Smooth muscle cell (in vitro differentiated cells): ENCODE data around the gene HSD17B3. TPM values are rescaled to one million over a fixed set of nuclear protein-coding genes. Genes with fewer than 3 reads are reported as not detected.

Experiments
- DNase-seq: peaks from one replicate; lab custom pipeline; 2025; ENCODE audit not compliant: unreplicated experiment; lab: John Stamatoyannopoulos, UW
- H2AFZ ChIP-seq: fragments of 200-600 bp; sonication (generic); 2 replicates; pipeline ENCODE4 v1.6.0; 2016; ENCODE audit warnings: antibody characterized with exemption, low read depth, mild to moderate bottlenecking
- H3F3A ChIP-seq: fragments of 200-600 bp; sonication (generic); 2 replicates; pipeline ENCODE4 v1.6.0; 2017; ENCODE audit warnings: antibody characterized with exemption, low read depth
- H3K27ac ChIP-seq: fragments of 200-600 bp; sonication (generic); 2 replicates; pipeline ENCODE4 v1.5.1; 2016; ENCODE audit warnings: low read depth, mild to moderate bottlenecking
- H3K27me3 ChIP-seq: fragments of 200-600 bp; sonication (generic); 2 replicates; pipeline ENCODE4 v1.6.1; 2016; ENCODE audit warnings: low read depth, mild to moderate bottlenecking
- H3K36me3 ChIP-seq: fragments of 200-600 bp; sonication (generic); 2 replicates; pipeline ENCODE4 v1.5.1; 2016; ENCODE audit warnings: low read depth
- H3K4me1 ChIP-seq: fragments of 200-600 bp; sonication (generic); 2 replicates; pipeline ENCODE4 v1.5.1; 2016; ENCODE audit warnings: low read depth
- H3K4me2 ChIP-seq: fragments of 200-600 bp; sonication (generic); 2 replicates; pipeline ENCODE4 v1.6.0; 2016; ENCODE audit warnings: mild to moderate bottlenecking
- H3K4me3 ChIP-seq: fragments of 200-600 bp; sonication (generic); 2 replicates; pipeline ENCODE4 v1.5.1; 2016; ENCODE audit warnings: mild to moderate bottlenecking
- H3K79me2 ChIP-seq: fragments of 200-600 bp; sonication (generic); 2 replicates; pipeline ENCODE4 v1.6.0; 2016; ENCODE audit warnings: low read depth, mild to moderate bottlenecking
- H3K9ac ChIP-seq: fragments of 200-600 bp; sonication (generic); 2 replicates; pipeline ENCODE4 v1.6.0; 2016; ENCODE audit warnings: low read depth
- H3K9me3 ChIP-seq: fragments of 200-600 bp; sonication (generic); replicated peaks from 2 replicates; pipeline ENCODE4 v1.5.1; 2016; ENCODE audit warnings: low read depth
- H4K20me1 ChIP-seq: fragments of 200-600 bp; sonication (generic); 2 replicates; pipeline ENCODE4 v1.6.0; 2016; ENCODE audit warnings: low read depth
- CTCF ChIP-seq: fragments of 200-600 bp; sonication (generic); IDR thresholded peaks from 2 replicates; pipeline ENCODE4 v1.5.1; 2017; ENCODE audit warnings: borderline replicate concordance, mild to moderate bottlenecking, antibody characterized with exemption; ENCODE audit not compliant: insufficient read depth, poor library complexity, severe bottlenecking
- WGBS: methylation state at CpG from one replicate; pipeline ENCODE4 v1.1.7; 2016; ENCODE audit warnings: low lambda C conversion rate; 5-methylcytosine and 5-hydroxymethylcytosine counted together
- polyA plus RNA-seq: library from polyadenylated mRNA; unstranded; fragments of >200 nt; fragmentation: Nextera tagmentation; extraction: Ambion mirVana; gene quantifications from 2 replicates; pipeline ENCODE4 v1.2.1, GENCODE V29; 2016
- total RNA-seq: library from RNA; depleted of rRNA; stranded (reverse); fragments of >200 nt; gene quantifications from 2 replicates; pipeline ENCODE4 v1.2.3, GENCODE V29; 2014

The HSD17B3 gene
- total and polyA plus RNA-seq, 2 experiments from 2014 or later = 0.31 to 0.40 TPM

DNA sequence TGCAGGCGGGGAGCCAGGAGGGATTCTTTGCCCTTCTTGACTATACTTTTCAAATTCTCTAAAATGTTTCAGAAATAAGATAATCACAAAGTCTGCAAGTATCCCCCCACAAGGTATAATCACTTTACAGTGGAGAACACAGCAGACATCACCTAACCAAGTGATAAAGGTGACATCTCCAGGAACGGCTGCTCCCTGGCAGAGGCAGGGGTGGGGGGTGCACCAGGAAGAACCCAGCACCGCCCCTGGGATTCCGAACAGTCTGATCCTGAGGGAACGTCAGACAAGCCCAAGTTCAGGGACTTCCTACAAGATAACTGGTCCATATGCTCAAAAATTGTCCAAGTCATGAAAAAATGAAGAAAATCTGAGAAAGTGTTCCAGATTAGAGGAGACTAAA, 85.4 kb downstream of the HSD17B3 start:
- WGBS = 48% methylated on average over 5 of the region's 5 CpGs
- Histone ChIP-seq H3K36me3 (no peaks in the 10 kb centered on the region), H2AFZ (no peak overlapping the region), H3K4me1 (peaks cover 8% of the 10 kb centered on the region), H3K4me2 (peak overlapping the region; percentile 81), H3K27ac (no peak overlapping the region), H4K20me1 (no peaks in the 10 kb centered on the region), H3K27me3 (no peaks in the 10 kb centered on the region), H3F3A (peaks cover 6% of the 10 kb centered on the region), H3K79me2 (no peaks in the 10 kb centered on the region), H3K9ac (no peak overlapping the region), H3K4me3 (no peak overlapping the region), H3K9me3 (no peaks in the 10 kb centered on the region)
- TF ChIP-seq CTCF = no peak
- no peak for DNase-seq

GRCh38 chr9:96215841-96216240, 86.1 kb downstream of the HSD17B3 start:
- H3K27ac ChIP-seq = no peak overlapping the region
- peaks cover 8% of the 10 kb centered on the region for H3K4me1 ChIP-seq
- no peaks in the 10 kb centered on the region for H3K79me2 ChIP-seq
- H4K20me1 ChIP-seq = no peaks in the 10 kb centered on the region
- no peaks in the 10 kb centered on the region for H3K9me3 ChIP-seq
- no peak overlapping the region for H3K9ac ChIP-seq
- H2AFZ ChIP-seq = no peak overlapping the region
- H3K27me3 ChIP-seq = peaks cover 6% of the 10 kb centered on the region
- no peak for TF ChIP-seq CTCF
- H3K36me3 ChIP-seq = no peaks in the 10 kb centered on the region
- H3K4me2 ChIP-seq = no peak overlapping the region
- peaks cover 6% of the 10 kb centered on the region for H3F3A ChIP-seq
- WGBS = 100% methylated on average over 2 of the region's 2 CpGs
- no peak for DNase-seq
- no peak overlapping the region for H3K4me3 ChIP-seq

DNA sequence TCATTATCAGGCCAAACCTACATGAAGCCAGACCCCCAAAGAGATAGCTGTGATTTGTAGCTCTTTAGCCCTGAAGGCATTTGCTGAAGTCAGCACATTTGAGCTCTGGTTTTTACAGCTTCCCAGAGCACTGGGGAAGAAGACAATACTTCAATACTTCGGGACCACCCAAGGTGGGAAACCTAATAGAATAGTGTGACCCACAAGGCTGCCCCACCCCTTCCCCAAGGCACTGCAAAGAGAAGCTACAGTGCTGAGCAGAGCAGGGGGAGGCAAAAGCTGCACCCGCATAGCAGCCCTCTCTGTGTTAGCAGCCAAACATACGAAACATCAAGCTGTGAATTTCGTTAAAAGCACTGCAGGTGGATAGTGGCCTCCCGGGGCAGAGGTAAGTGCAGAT, 87.3 kb downstream of the HSD17B3 start:
- 69% methylated on average over 5 of the region's 5 CpGs for WGBS
- DNase-seq = no peak
- Histone ChIP-seq H2AFZ (no peak overlapping the region), H3K4me1 (peaks cover 8% of the 10 kb centered on the region), H3K79me2 (no peaks in the 10 kb centered on the region), H3F3A (peaks cover 6% of the 10 kb centered on the region), H3K27me3 (peaks cover 6% of the 10 kb centered on the region), H3K4me3 (no peak overlapping the region), H4K20me1 (no peaks in the 10 kb centered on the region), H3K9me3 (no peaks in the 10 kb centered on the region), H3K27ac (no peak overlapping the region), H3K4me2 (no peak overlapping the region), H3K9ac (no peak overlapping the region), H3K36me3 (no peaks in the 10 kb centered on the region)
- TF ChIP-seq CTCF = no peak
